Measurements from ENCODE around the gene GANAB. TPM values are rescaled to one million over a fixed set of nuclear protein-coding genes. Genes with fewer than 3 reads are reported as not detected.

The GANAB gene
- total and polyA plus RNA-seq, 2 of the 13 experiments (the other 11 are each of a cell fraction or from before 2014, with no cell fraction given): 99.5 to 234 TPM

GRCh38 chr11:62601372-62602140, 44.9 kb downstream of the GANAB start, which contains the start of gene MTA2 (continued):
- TF ChIP-seq ZFP91 (CRISPR knock-in tag; IDR thresholded peaks at IDR 0.05; ENCODE audit: borderline replicate concordance) (peak; percentile 88; the same call in 1 of the 2 replicates), ZNF781 (CRISPR knock-in tag; IDR thresholded peaks at IDR 0.05; ENCODE audit: borderline replicate concordance, not compliant biosample characterization) (no peak), ZNF777 (CRISPR knock-in tag; IDR thresholded peaks at IDR 0.05) (peak; percentile 56; the same call in 1 of the 2 replicates), PRMT3 (CRISPR knock-in tag; IDR thresholded peaks at IDR 0.05; ENCODE audit: borderline replicate concordance, low read depth) (no peak), GATA4 (IDR thresholded peaks at IDR 0.05; ENCODE audit: borderline replicate concordance, low read depth) (no peak), PAX8 (CRISPR knock-in tag; IDR thresholded peaks at IDR 0.05; ENCODE audit: borderline replicate concordance) (no peak), FIP1L1 (IDR thresholded peaks at IDR 0.05; ENCODE audit: borderline replicate concordance, insufficient read depth, low read depth, low read length) (no peak), PREB (CRISPR knock-in tag; IDR thresholded peaks at IDR 0.05) (no peak), ZNF10 (CRISPR knock-in tag; IDR thresholded peaks at IDR 0.05; ENCODE audit: borderline replicate concordance, low read depth) (no peak), ZNF747 (CRISPR knock-in tag; IDR thresholded peaks at IDR 0.05; ENCODE audit: borderline replicate concordance) (peak; percentile 70; the same call in 1 of the 2 replicates), ARNTL (CRISPR knock-in tag; IDR thresholded peaks at IDR 0.05) (peak; percentile 42; the same call in 1 of the 2 replicates), THAP7 (CRISPR knock-in tag; IDR thresholded peaks at IDR 0.05) (peak; percentile 75; the same call in 1 of the 2 replicates), ZNF83 (CRISPR knock-in tag; IDR thresholded peaks at IDR 0.05; ENCODE audit: borderline replicate concordance) (peak; percentile 81; the same call in 1 of the 2 replicates)
- TF ChIP-seq, protein P1, sequence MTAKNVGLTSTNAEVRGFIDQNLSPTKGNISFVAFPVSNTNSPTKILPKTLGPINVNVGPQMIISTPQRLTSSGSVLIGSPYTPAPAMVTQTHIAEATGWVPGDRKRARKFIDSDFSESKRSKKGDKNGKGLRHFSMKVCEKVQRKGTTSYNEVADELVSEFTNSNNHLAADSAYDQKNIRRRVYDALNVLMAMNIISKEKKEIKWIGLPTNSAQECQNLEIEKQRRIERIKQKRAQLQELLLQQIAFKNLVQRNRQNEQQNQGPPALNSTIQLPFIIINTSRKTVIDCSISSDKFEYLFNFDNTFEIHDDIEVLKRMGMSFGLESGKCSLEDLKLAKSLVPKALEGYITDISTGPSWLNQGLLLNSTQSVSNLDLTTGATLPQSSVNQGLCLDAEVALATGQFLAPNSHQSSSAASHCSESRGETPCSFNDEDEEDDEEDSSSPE (CRISPR knock-in tag; IDR thresholded peaks at IDR 0.05): peak; percentile 67
- TF ChIP-seq, protein P2, sequence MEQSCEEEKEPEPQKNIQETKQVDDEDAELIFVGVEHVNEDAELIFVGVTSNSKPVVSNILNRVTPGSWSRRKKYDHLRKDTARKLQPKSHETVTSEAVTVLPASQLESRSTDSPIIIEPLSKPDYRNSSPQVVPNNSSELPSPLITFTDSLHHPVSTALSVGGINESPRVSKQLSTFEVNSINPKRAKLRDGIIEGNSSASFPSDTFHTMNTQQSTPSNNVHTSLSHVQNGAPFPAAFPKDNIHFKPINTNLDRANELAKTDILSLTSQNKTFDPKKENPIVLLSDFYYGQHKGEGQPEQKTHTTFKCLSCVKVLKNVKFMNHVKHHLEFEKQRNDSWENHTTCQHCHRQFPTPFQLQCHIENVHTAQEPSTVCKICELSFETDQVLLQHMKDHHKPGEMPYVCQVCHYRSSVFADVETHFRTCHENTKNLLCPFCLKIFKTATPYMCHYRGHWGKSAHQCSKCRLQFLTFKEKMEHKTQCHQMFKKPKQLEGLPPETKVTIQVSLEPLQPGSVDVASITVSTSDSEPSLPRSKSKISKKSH (CRISPR knock-in tag; IDR thresholded peaks at IDR 0.05; ENCODE audit: borderline replicate concordance): peak; percentile 26; the same call in 1 of the 2 replicates
- TF ChIP-seq, protein P3, sequence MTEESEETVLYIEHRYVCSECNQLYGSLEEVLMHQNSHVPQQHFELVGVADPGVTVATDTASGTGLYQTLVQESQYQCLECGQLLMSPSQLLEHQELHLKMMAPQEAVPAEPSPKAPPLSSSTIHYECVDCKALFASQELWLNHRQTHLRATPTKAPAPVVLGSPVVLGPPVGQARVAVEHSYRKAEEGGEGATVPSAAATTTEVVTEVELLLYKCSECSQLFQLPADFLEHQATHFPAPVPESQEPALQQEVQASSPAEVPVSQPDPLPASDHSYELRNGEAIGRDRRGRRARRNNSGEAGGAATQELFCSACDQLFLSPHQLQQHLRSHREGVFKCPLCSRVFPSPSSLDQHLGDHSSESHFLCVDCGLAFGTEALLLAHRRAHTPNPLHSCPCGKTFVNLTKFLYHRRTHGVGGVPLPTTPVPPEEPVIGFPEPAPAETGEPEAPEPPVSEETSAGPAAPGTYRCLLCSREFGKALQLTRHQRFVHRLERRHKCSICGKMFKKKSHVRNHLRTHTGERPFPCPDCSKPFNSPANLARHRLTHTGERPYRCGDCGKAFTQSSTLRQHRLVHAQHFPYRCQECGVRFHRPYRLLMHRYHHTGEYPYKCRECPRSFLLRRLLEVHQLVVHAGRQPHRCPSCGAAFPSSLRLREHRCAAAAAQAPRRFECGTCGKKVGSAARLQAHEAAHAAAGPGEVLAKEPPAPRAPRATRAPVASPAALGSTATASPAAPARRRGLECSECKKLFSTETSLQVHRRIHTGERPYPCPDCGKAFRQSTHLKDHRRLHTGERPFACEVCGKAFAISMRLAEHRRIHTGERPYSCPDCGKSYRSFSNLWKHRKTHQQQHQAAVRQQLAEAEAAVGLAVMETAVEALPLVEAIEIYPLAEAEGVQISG (CRISPR knock-in tag; IDR thresholded peaks at IDR 0.05): peak; percentile 72
- TF ChIP-seq, protein P4, sequence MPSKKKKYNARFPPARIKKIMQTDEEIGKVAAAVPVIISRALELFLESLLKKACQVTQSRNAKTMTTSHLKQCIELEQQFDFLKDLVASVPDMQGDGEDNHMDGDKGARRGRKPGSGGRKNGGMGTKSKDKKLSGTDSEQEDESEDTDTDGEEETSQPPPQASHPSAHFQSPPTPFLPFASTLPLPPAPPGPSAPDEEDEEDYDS (CRISPR knock-in tag; IDR thresholded peaks at IDR 0.05): peak; percentile 48; the same call in 1 of the 2 replicates
